GF-D8 (cell line): ENCODE measurements around the gene SMC1A.
"Not testable (repeated sequence)": the region's sequence is repeated elsewhere in the genome, so short reads cannot be mapped to it uniquely, and the experiment has no call there.

ENCODE experiments used
- DNase-seq: peaks from one replicate; lab custom pipeline; 2025; lab: John Stamatoyannopoulos, UW

SMC1A gene

DNA sequence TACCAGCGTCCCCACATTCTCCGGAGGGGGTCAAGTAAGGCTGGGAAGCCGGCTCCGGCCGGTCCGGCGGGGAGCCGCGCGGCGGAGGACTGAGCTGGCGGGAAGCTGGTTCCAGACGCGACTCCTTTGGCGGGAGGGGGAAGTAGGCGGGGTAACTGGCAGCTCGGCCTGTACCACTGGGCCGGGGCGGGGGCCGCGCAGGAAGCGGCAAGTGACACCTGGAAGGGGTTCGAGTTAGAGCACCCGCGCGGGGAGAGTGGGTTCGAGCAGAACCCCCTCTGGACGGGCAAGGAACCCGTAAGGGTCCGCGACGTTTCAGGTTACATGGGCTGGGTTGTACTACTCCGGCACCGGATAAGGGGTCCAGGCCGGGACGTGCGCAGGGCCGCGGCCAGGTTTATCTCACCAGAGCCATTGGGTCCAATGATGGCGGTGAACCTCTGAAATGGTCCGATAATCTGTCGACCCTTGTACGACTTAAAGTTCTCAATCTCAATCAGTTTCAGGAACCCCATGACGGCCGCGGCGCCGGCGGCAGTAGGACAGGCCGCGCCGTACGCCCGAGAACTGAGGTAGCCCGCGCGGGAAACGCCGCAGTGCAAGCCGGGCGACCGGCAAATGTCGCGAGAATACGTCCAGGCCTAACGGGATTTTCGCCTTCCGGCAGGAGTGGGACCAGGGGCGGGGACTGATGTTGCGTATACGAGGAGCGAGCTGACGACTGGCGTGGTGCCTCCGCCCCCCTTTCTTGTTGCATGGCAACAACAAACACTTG, at the start of gene SMC1A:
Gene SMC1A, minus strand, starts transcription at position 569 of the 775 bp plus-strand sequence. Its CDS starts 54 bp downstream, at position 515.
- DNase-seq = peak; percentile 82

DNA sequence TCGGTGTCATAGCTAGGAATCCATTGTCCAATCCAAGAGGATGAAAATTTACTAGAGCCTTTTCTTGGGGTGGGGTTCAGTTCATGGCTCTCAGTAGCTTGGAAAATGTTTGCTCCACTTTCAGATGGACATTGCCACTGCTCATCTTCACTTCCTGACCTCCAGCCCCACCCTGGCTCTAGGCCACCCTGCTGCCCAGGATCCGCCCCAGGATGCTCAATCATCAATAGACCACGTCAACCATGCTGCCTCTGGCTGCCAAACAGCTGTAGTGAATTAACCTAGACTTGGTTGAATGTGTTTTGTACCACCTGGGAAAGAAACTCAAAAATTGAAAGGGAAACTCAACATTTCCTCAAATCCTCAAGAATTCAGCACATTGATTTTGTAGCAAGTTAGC, 48.9 kb upstream of the SMC1A start:
- DNase-seq = no peak

DNA sequence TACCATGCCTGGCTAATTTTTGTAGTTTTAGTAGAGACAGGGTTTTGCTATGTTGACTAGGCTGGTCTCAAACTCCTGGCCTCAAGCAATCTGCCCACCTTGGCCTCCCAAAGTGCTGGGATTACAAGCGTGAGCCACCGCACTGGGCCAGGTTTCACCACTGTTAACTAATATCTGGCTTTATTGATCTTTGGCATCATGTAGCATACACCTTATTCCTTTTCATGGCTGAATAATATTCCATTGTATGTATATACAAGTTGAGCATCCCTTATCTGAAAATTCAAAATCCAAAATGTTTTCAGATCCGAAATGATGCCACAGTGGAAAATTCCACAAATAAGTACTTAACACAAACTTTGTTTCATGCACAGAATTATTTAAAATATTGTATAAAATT, 46.2 kb upstream of the SMC1A start:
- DNase-seq = not testable (repeated sequence)

DNA sequence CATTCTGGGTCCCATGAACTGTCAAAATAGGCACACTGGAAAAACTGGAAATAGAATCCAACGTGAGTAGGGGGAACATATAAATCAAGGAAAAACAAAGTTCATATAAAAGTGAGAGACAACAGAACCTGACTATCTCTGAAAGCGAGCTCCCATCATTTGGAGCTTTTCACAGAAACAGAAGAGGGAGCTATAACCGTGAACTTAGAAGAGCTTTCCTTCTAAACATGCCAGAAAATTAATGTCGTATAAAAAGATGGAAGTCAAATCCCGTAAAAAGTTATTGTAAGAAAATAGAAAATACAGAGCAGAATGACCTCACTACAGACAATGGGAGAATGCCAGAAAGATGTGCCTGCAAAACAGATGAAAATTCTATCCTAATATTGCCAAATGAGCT, 35.6 kb upstream of the SMC1A start:
- DNase-seq = no peak

DNA sequence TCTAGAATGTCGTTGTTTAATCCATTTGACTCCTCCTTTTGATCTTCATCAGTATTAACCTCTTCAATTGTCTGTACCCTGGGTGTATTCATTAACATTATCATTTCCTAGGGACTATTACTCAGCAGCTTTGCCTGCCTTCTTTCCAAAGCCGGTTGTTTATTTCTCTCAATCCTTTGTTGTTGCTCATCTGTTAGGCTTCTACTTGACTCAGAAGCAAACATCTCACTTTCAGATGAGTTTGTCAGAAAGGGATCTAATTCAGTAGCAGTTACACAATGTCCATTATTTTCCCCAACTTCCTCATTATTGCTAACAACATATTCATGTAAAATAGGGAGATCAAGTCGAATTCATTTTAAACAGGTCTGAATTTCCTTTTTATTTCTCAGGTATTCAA, 33.8 kb upstream of the SMC1A start:
- no peak for DNase-seq

DNA sequence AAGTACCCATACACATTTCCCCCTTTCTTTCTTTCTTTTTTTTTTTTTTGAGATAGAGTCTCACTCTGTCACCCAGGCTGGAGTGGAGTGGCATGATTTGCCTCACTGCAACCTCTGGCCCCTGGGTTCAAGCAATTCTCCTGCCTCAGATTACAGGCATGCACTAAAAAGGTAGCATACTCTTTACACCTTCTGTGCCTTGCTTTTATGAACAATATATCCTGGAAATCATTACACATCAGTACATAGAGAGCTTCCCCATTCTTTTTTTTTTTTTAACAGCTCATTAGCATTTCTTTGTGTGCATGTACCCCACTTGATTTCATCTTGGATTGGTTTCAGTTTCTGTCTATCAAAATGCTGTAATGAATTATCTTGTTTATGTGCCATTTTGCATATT, 30.4 kb upstream of the SMC1A start:
- DNase-seq = no peak

DNA sequence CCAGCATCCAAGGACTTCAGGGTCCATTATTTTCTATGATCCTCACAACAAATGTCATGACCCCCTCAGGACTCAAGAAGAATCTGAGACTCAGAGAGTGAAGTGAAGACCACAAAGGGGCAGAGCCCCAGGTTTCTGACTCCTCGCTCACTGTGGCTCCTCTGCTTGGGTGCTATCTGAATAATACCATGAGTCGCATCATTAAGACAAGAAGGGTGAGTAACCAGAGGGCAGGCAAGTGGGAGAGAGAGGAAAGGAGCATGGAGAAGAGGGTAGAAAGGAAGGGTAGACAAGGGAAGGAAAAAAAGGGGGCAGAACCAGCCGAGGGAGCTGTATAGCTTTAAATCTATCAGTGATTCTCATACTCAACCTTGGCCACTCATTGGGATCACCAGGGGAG, 27.2 kb upstream of the SMC1A start:
- no peak for DNase-seq

DNA sequence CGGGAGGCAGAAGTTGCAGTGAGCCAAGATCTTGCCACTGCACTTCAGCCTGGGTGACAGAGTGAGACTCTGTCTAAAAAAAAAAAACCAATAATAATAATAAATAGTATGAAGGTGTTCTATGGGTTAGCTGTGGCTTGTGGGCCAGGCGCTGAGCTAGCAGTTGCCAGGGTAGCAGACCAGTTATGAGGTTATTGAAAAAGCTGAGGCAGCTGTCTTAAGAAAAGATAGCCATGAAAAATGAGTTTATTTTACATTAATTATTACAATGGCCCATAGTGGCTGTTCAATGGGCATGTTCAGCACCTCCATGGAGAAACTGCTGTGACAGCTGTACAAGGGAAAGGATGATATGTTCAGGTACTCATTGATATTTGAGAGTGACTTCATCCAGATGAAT, 25.0 kb upstream of the SMC1A start:
- no peak for DNase-seq

DNA sequence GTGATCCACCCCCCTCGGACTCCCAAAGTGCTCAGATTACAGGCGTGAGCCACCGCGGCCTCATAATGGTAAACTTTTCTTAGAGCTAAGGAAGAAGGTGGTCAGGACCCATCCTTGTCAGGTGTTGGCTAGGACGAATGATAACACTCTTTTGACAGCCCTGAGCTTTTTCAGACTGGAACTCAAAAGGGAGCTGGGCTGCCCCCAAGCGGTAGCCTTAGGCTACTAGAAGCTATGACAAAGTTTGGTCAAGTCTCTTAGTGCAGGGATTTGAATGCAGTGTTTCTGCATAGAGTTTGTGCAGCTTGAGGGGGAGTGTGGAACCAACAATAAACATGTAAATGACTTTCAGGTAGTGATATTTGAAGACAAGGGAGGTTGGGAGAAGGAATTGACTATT, 23.5 kb upstream of the SMC1A start:
- DNase-seq = no peak

DNA sequence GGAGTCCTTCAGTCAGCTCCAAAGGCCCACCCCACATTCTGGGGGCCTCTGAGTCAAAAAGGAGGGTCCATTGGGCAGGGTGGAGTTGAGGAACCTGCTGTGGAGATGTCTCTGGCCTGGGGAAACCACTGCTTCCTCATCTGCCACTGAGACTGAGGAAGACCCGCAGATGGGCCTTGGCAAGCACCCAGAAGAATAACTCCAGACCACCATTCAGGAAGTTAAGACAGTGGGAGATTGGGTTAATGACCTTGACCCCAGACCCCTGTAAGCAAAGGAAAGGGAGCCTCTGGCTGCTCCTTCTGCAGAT, 19.8 kb upstream of the SMC1A start:
- DNase-seq = peak; percentile 38

DNA sequence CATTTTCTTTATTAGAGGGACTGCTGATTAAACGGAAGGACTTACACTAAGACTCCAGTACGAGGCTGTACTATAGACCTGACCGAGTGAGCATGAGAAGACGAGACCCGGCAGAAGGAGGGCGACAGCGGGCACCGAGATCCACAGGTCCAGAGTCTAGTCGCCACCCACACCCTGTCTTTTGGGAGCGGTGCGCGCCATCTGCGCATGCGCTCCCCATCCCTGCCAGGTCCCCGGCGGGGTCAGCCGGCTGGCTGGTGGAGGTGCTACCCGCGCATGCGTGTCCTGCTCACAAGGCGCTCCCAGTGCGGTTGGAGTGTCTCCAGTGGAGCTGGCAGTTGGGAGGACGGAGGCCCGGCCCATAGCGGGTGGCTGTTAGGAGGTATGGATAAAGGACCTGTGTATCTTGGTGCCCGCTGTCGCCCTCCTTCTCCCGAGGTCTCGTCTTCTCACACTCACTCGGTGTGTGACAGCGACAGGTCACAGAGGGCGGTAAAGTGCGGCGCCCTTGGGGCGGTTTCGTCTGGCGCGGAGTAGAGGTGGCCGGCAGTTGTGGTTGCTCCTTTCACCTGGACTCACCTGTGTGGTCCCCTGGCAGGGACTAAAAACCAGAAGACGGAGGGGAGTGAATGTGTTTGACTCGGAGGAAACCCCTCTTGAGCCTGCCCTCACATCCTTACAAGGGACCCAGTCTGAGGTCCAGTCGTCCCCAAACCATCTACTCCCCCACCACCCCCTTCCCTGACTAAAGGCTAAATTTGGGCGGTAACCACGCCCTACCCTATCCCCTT, 19.3 kb upstream of the SMC1A start:
- peak; percentile 53 for DNase-seq

DNA sequence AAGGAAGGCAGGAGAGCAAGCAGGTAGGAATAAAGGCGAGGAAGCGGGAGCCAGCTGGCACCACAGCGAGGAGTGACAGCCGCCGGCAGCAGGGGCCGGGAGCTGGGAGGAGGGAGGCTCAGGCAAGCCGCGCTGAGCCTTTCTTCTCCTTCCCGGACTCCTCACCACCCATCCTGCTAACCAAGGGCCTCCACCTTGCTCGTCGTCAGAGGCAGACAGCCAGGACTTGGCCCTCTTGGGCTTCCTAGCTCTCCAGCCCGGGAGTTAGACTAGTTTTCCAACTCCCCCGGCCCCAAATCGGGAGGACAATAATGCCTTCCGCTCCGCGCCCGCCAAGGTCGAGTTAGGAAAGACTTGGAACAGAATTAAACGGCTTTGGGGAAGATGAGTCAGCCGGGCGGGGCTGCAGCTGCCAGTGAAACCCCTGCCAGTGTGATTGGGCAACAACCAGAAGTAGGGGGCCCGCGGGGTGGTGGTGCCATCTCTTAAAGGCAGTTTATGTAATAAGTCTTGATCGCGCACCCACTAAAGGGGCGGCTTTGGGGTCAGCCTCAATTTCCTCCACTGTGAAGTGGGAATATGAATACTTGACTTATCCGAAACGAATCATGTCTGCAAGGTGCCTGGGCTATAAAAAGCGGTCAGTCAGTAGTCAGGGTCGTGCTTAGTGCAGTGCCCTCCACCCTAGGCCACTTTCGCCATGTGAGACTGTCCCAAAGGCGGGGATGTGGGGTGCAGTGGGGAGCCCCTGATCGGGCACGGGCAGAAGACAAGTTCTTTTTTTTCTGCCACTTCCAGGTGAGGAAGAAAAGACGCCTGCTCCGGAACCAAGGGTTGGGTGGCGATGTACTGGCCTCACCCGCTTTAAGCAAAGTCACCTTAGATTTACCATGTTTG, 18.4 kb upstream of the SMC1A start:
- peak; percentile 44 for DNase-seq

DNA sequence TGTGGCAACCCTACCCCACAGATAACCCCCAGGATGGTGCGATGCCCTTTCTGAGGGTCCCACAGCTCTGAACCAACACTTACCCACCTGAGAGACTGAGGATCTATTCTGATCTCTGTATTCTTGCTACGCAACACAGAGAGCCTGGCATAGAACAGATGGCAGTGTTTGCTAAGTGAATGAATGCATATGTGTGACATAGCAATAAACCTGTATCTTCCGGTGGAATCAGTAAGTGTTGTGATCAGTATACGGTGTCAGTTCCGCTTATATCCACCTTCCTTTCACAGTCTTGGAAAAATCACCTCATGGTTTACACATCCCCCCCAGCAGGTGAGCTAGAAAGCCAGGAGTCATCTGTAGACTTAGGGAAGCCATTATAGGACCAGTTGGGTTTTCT, 17.6 kb upstream of the SMC1A start:
- peak; percentile 4 for DNase-seq

DNA sequence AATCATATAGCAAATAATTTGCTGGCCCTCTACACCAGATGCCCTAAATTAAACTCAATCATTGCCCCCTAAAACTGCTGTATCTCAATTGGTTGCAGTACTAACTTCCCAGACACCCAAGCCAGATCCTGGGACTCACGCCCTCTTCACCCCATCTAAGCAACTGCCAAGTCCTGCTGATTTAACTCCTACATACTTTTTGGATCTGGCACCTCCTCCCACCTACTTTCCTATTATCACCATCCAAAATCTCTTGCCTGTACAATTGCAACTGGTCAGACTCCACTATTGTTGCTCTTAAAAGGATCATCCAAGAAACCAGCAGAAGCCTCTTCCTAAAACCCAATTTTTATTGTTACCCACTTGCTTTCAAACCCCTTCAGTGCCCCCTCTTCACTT, 16.4 kb upstream of the SMC1A start:
- no peak for DNase-seq

DNA sequence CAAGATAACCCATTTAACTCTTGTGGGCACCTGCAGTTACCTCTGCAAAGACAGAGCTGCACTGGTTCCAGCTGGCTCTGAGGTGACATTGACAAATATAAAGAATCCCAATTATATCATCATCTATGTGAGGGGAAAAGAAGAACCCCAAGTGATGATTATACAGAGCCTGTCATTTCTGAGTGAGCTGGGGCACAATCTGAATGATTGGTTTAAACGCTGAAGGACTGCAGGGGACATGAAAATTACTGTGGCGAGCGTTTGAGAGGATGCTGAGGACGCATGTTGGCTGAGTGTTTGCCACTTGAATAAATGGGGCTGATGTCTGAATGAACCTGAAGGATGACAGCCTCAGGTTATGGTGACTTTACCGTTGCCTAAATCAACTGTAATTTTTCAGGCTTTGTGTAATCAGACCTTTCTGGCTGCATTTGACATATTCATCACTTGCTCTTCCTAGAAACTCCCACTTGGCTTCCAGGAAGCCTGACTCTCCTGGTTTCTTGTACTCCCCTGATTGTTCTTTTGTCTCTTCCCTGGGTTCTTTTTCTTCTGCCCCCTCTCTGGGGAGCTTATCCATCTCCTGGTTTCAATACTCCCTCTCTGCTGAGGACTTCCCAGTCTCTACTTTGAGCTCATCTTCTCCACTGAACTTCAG, 15.8 kb upstream of the SMC1A start:
- no peak for DNase-seq

DNA sequence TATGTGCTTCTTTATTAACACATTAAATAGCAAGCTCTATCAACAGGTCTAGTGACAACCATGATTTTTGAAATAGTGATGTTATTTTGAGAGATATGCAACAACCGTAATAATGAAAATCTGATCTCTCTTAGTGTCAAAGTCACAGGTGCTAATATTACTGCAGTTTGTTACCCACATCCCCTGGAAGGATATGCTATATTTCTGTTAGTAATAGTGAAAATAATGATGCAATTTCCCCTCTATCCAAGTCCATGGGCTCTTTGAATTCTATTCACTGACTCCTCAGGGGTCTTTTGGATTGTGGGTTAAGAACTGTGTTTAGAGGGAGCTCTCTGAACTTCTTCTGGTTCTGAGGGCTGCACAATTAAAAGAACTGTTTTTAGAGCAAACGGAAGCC, 14.8 kb upstream of the SMC1A start:
- no peak for DNase-seq

DNA sequence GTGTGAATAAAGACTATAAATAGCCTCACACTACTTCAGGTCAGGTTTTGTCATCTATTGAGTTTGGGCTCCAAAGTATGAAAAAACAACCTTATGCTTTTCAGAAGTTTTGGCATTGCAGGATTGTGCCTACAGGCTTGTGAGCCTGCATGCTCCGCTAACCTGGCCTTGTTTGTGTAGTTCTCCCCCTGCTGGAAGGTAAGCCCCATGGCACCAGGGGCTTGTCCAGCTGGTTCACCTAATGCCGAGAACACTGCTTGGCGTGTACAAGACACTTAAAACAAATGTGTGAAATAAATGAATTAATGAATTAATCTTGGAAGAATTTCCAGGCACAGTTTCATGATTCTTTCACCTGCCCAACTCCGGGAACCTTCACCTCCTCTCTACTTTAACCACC, 13.5 kb upstream of the SMC1A start:
- peak; percentile 24 for DNase-seq

DNA sequence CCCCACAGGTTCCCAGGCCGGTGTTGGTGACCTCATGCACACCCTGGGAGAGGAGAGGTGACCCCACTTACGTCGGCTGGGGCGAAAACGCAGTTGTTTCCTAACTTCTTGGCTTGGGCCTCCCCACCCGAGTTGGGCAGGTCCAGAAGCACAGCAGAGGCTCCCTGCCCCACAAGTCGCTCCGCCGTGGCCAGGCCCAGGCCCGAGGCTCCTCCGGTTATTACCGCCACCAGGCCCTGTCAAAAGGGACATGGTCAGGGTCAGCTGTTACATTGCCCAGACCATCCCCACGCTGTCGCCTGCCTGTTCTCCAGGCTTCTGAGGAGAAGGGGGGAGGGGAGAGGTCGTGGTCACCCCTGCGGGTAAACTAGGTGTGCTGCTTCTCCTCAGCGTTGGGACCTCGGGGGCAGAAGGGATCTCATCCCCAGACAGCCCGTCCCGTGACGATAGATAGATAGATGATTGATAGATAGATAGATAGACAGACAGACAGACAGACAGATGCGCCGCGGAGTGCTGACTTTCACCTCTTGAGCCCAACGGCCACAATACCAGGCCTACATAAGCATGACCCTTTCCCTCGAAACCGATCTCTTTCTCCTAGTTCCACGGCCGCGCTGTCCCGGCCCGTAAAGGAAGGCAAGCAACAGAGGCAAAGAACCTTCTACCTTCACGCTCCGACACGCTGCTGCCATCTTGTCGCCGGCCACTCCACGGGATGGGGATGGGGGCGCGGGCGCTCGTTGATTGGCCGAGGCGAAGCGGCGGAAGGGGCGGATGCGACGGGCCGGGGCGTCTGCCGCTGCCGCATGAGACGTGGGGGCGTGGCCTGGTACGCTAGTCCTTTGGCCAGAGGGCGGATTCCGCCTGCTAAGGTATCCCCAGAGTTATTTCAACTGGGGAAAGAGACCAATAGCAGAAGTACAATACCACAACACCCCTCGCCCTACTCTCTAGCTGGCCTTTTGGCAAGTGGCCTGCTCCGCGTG, 11.5 kb upstream of the SMC1A start, which contains the start of gene HSD17B10:
Gene HSD17B10, minus strand, starts transcription at position 720 of the 989 bp plus-strand sequence. Its CDS starts 25 bp downstream, at position 695.
- peak; percentile 68 for DNase-seq

DNA sequence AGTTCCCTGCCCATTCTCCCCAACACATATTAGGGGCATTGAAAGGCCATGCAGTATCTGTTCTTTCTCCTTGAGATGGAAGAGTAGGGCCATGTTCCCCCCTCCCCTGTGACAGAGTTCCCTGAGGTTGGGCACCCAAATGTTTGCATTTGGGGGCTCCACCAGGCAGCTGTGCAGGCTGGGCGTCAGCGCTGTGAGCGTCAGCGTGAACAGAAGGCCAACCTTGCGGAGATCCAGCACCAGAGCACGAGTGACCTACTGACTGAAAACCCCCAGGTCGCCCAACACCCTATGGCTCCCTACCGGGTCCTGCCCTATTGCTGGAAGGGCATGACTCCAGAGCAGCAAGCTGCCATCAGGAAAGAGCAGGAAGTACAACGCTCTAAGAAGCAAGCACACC, 7.8 kb upstream of the SMC1A start:
- DNase-seq = no peak

DNA sequence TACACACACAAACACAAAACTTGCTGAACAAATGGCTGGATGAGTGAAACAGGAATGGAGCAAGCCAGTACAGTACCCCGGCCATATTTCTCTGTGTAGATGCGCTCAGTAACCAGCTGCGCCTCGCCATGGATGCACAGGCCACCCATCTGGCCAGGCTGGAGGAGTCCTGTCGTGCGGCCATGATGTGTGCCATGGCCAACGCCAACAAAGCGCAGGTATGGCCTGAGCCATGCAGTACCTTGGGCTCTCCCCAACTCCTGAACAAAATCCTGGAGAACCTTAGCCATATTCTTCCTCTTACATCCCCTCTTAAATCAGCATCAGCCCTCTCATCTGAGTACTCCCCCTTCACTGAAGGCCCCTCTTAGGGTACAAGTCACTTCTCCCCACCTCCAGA, 7.3 kb upstream of the SMC1A start:
- no peak for DNase-seq

DNA sequence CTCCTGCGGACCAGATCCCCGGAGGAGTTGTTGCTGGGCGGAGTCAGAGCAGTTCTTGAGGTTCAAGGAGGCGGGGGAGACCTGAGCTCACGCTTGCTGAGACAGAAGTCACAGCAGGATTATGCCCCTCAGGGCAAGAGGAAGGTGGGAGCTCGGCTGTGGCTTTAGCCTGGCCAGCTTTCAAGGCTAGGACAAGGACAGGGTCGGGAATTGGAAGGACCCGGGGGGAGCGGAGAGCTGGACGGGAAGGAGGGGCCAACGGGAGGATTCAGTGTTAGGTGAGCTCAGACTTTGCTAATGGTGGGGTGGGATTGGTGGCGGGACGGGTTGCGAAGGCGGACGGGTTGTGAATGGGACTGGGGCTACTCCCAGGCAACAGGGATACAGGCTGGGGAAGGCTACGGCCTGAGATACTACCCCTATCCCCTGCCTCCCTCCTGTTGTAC, 430 bp upstream of the SMC1A start, which contains the start of gene RIBC1:
Gene RIBC1, plus strand, starts transcription at position 13 of the 446 bp plus-strand sequence. CDS start 3,404 bp downstream, outside the sequence.
- no peak for DNase-seq
